PC-9 (cell line): ENCODE results near the gene EPB41L2. TPM values are rescaled to one million over a fixed set of nuclear protein-coding genes. Genes with fewer than 3 reads are reported as not detected.

ENCODE experiments used
- BruUV-seq: library from RNA; stranded (reverse); fragments of 400-500 nt; replicated peaks from 2 replicates; lab custom pipeline; 2021; lab: Mats Ljungman, UMichigan
- CTCF ChIA-PET: fragments of 300-600 bp; sonication (Branson Sonifier 250); formaldehyde crosslinking; loops from one replicate; lab custom pipeline; 2022; ENCODE audit warnings: antibody characterized with exemption; lab: Charles Lee
- POLR2A ChIA-PET: fragments of 300-600 bp; sonication (Branson Sonifier 250); formaldehyde crosslinking; loops from one replicate; lab custom pipeline; 2022; ENCODE audit warnings: antibody characterized with exemption; ENCODE audit not compliant: unreplicated experiment; lab: Charles Lee
- DNase-seq, 2 experiments: peaks; one replicate each; pipeline versions ENCODE4 v3.0.0 to v3.0.0-alpha.2; 2015 to 2022; ENCODE audit warnings: mixed read lengths in 1 of 2
- H2AFZ ChIP-seq: fragments of 200-600 bp; sonication (generic); 2 replicates; pipeline ENCODE4 v1.8.1; 2017; ENCODE audit warnings: antibody characterized with exemption
- H3F3A ChIP-seq: fragments of 200-600 bp; sonication (generic); 2 replicates; pipeline ENCODE4 v1.8.1; 2017; ENCODE audit warnings: antibody characterized with exemption, mild to moderate bottlenecking, low read depth; ENCODE audit not compliant: insufficient read depth
- H3K27ac ChIP-seq: fragments of 200-600 bp; sonication (generic); 2 replicates; pipeline ENCODE4 v1.6.1; 2016; ENCODE audit warnings: mixed run types
- H3K27me3 ChIP-seq: fragments of 200-600 bp; sonication (generic); 2 replicates; pipeline ENCODE4 v1.6.1; 2016; ENCODE audit warnings: low read depth, mixed run types; ENCODE audit not compliant: insufficient read depth
- H3K36me3 ChIP-seq: fragments of 200-600 bp; sonication (generic); 2 replicates; pipeline ENCODE4 v1.6.1; 2016; ENCODE audit warnings: low read depth, mixed run types
- H3K4me1 ChIP-seq: fragments of 200-600 bp; sonication (generic); replicated peaks from 2 replicates; pipeline ENCODE4 v1.6.1; 2016; ENCODE audit warnings: mixed run types; ENCODE audit not compliant: insufficient read depth
- H3K4me2 ChIP-seq: fragments of 200-600 bp; sonication (generic); 2 replicates; pipeline ENCODE4 v1.6.1; 2017; ENCODE audit warnings: mixed run types
- H3K4me3 ChIP-seq: fragments of 200-600 bp; sonication (generic); 2 replicates; pipeline ENCODE4 v1.6.1; 2016; ENCODE audit warnings: mixed run types
- H3K79me2 ChIP-seq: fragments of 200-600 bp; sonication (generic); 2 replicates; pipeline ENCODE4 v1.6.1; 2017; ENCODE audit warnings: low read depth, mixed run types
- H3K9me2 ChIP-seq: fragments of 200-600 bp; sonication (generic); 2 replicates; pipeline ENCODE4 v1.8.1; 2017; ENCODE audit warnings: mild to moderate bottlenecking; ENCODE audit not compliant: insufficient read depth
- H3K9me3 ChIP-seq: fragments of 200-600 bp; sonication (generic); 2 replicates; pipeline ENCODE4 v1.8.1; 2016; ENCODE audit warnings: low read depth; ENCODE audit not compliant: insufficient read depth
- H4K20me1 ChIP-seq: fragments of 200-600 bp; sonication (generic); 2 replicates; pipeline ENCODE4 v1.8.1; 2017; ENCODE audit not compliant: insufficient read depth
- EZH2 ChIP-seq: fragments of 200-600 bp; sonication (generic); IDR thresholded peaks from 2 replicates; pipeline ENCODE4 v1.8.0; 2017; ENCODE audit warnings: antibody characterized with exemption, low read depth
- intact Hi-C: fragments of 100-400 bp; cut with micrococcal nuclease; formaldehyde crosslinking; loops from one replicate; pipeline ENCODE4 v1.10.0; 2022; ENCODE audit not compliant: unreplicated experiment
- total RNA-seq: library from RNA; stranded (reverse); gene quantifications from 2 replicates; pipeline ENCODE4 v1.2.3, GENCODE V29; 2021
- TF ChIP-seq, protein P1 (sequence below): fragments of 200-600 bp; sonication (generic); conservative IDR thresholded peaks from 2 replicates; pipeline ENCODE4 v1.6.1; 2017; ENCODE audit warnings: mixed run types, antibody characterized with exemption, mild to moderate bottlenecking, moderate library complexity

Gene EPB41L2
- total RNA-seq, 1 experiment from 2014 or later, result 67.4 TPM

DNA sequence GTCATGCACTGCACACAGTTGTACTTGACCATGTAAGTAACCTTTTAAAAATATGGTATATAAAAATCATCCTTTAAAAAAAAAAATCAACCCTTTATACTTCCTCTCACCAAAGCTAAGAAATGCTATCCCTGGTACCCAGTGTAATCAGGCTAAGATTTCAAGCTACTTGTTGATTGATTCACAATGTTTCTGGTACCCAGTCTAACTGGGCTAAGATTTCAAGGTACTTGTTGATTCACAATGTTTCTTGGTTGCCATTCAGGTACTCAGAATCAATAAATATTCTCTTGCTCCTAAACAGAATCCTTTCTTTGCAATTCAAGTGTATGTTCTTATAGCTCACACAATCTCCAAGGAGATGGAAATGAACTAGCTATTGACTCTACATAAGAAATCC lies 159.4 kb downstream of the EPB41L2 start:
- intact Hi-C loops, result no loop called here
- H3K4me1 ChIP-seq, result no peaks in the 10 kb centered on the region
- no peaks in the 10 kb centered on the region for H4K20me1 ChIP-seq
- no peaks in the 10 kb centered on the region for H3K9me3 ChIP-seq
- DNase-seq, result no peak
- CTCF ChIA-PET, result no interaction called here
- H3K27me3 ChIP-seq, result no peaks in the 10 kb centered on the region
- no peak overlapping the region for H3K4me2 ChIP-seq
- TF ChIP-seq, protein P1, sequence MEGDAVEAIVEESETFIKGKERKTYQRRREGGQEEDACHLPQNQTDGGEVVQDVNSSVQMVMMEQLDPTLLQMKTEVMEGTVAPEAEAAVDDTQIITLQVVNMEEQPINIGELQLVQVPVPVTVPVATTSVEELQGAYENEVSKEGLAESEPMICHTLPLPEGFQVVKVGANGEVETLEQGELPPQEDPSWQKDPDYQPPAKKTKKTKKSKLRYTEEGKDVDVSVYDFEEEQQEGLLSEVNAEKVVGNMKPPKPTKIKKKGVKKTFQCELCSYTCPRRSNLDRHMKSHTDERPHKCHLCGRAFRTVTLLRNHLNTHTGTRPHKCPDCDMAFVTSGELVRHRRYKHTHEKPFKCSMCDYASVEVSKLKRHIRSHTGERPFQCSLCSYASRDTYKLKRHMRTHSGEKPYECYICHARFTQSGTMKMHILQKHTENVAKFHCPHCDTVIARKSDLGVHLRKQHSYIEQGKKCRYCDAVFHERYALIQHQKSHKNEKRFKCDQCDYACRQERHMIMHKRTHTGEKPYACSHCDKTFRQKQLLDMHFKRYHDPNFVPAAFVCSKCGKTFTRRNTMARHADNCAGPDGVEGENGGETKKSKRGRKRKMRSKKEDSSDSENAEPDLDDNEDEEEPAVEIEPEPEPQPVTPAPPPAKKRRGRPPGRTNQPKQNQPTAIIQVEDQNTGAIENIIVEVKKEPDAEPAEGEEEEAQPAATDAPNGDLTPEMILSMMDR, result no peak
- no TSS peak for BruUV-seq
- no peaks in the 10 kb centered on the region for H3K36me3 ChIP-seq
- no peak overlapping the region for H2AFZ ChIP-seq
- POLR2A ChIA-PET, result no interaction called here
- no peaks in the 10 kb centered on the region for H3K79me2 ChIP-seq
- H3K27ac ChIP-seq, result no peak overlapping the region
- no peaks in the 10 kb centered on the region for H3K9me2 ChIP-seq
- no peaks in the 10 kb centered on the region for H3F3A ChIP-seq
- no peak overlapping the region for H3K4me3 ChIP-seq

DNA sequence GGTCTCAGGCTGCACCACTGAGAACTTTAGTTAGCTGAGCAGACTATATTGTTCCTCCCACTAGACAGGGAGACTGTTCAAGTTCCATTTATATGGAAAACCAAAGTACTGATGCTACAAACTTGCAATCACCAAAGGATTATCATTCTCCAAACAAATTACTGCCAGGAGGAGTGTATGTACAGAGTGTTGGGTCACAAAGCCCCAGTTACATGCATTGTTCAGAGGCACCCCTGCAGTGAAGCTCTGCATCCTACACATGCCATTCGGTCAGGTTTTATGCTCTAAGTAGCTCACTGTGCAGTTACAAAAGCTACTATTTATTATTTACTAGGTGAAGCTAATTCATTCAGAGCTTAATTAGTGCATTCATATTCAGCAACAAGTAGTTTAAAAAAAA lies 160.0 kb downstream of the EPB41L2 start:
- H3K9me2 ChIP-seq, result no peaks in the 10 kb centered on the region
- no peak overlapping the region for H3K27ac ChIP-seq
- ChIA-PET POLR2A (no interaction called here), CTCF (interaction anchor here (0.6 kb wide), 1 partner anchor 12 kb away, joined by 4 read pairs; no protein-coding TSS in a partner anchor)
- H4K20me1 ChIP-seq, result no peaks in the 10 kb centered on the region
- no peak overlapping the region for H2AFZ ChIP-seq
- no peaks in the 10 kb centered on the region for H3K79me2 ChIP-seq
- H3F3A ChIP-seq, result no peaks in the 10 kb centered on the region
- no peak overlapping the region for H3K4me3 ChIP-seq
- H3K36me3 ChIP-seq, result no peaks in the 10 kb centered on the region
- no peaks in the 10 kb centered on the region for H3K4me1 ChIP-seq
- H3K27me3 ChIP-seq, result no peaks in the 10 kb centered on the region
- BruUV-seq, result no TSS peak
- no peak for DNase-seq
- intact Hi-C loops, result no loop called here
- H3K9me3 ChIP-seq, result no peaks in the 10 kb centered on the region
- H3K4me2 ChIP-seq, result no peak overlapping the region
- TF ChIP-seq EZH2, result no peak
- TF ChIP-seq, protein P1, result no peak

DNA sequence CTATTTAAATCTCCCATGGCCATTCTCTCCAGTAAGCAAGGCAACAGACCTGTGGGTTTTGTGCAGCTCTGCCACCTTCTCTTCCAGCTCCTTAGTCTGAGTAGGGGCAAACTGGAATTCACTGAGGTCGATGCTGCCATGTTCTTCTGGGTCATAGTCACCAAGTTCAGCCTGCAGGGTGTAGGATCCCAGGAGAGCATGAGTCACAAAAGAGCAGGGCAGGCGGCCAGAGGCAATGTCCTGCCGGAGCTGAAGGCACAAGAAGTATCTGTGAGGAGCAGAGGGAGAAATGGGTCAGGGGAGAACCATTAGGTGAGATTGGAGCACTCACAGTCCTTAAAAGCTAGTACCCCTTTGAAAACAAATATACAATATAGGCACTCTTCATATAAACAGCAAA lies 162.1 kb downstream of the EPB41L2 start:
- Histone ChIP-seq H3K36me3 (no peaks in the 10 kb centered on the region), H3K9me3 (no peaks in the 10 kb centered on the region), H3K9me2 (no peaks in the 10 kb centered on the region), H3K4me1 (no peaks in the 10 kb centered on the region), H2AFZ (no peak overlapping the region), H3K4me3 (no peak overlapping the region), H3K27ac (no peak overlapping the region), H3K4me2 (no peak overlapping the region), H4K20me1 (no peaks in the 10 kb centered on the region), H3K27me3 (no peaks in the 10 kb centered on the region), H3F3A (no peaks in the 10 kb centered on the region), H3K79me2 (no peaks in the 10 kb centered on the region)
- TF ChIP-seq EZH2, result no peak
- TF ChIP-seq, protein P1, result no peak
- no TSS peak for BruUV-seq
- intact Hi-C loops, result no loop called here
- ChIA-PET CTCF (no interaction called here), POLR2A (no interaction called here)
- no peak for DNase-seq
